GM23338 (cell line): ENCODE results near the gene CDC42BPG. TPM values are rescaled to one million over a fixed set of nuclear protein-coding genes. Genes with fewer than 3 reads are reported as not detected.

Source experiments
- ATAC-seq: fragments of 200-7000 bp; cut with Tn5 transposase; 3 replicates; pipeline ENCODE4 v1.9.1; 2020
- DNase-seq: peaks from one replicate; pipeline ENCODE4 v3.0.0-alpha.2; 2015; ENCODE audit warnings: low spot score
- H2AFZ ChIP-seq: fragments of 200-600 bp; sonication (generic); 2 replicates; pipeline ENCODE4 v1.8.0; 2016; ENCODE audit warnings: antibody characterized with exemption, mild to moderate bottlenecking, moderate library complexity
- H3F3A ChIP-seq: fragments of 200-600 bp; sonication (generic); replicated peaks from 2 replicates; pipeline ENCODE4 v1.8.0; 2017; ENCODE audit warnings: antibody characterized with exemption, mixed run types, low read depth
- H3K27ac ChIP-seq: fragments of 200-600 bp; sonication (generic); 2 replicates; pipeline ENCODE4 v1.6.1; 2016; ENCODE audit warnings: low read depth
- H3K27me3 ChIP-seq: fragments of 200-600 bp; sonication (generic); 2 replicates; pipeline ENCODE4 v1.8.0; 2016; ENCODE audit warnings: mild to moderate bottlenecking, mixed run types, moderate library complexity; ENCODE audit not compliant: insufficient read depth
- H3K36me3 ChIP-seq: fragments of 200-600 bp; sonication (generic); 2 replicates; pipeline ENCODE4 v1.8.0; 2016; ENCODE audit warnings: mild to moderate bottlenecking; ENCODE audit not compliant: insufficient read depth
- H3K4me1 ChIP-seq: fragments of 200-600 bp; sonication (generic); 2 replicates; pipeline ENCODE4 v1.8.0; 2016; ENCODE audit warnings: mild to moderate bottlenecking, moderate library complexity; ENCODE audit not compliant: insufficient read depth
- H3K4me2 ChIP-seq: fragments of 200-600 bp; sonication (generic); 2 replicates; pipeline ENCODE4 v1.7.1; 2017; ENCODE audit warnings: mixed run types
- H3K4me3 ChIP-seq: fragments of 200-600 bp; sonication (generic); 2 replicates; pipeline ENCODE4 v1.6.1; 2016; ENCODE audit warnings: mixed run types
- H3K79me2 ChIP-seq: fragments of 200-600 bp; sonication (generic); replicated peaks from 2 replicates; pipeline ENCODE4 v1.8.0; 2017; ENCODE audit warnings: mild to moderate bottlenecking; ENCODE audit not compliant: insufficient read depth
- H3K9me2 ChIP-seq: fragments of 200-600 bp; sonication (generic); 2 replicates; pipeline ENCODE4 v1.8.0; 2017; ENCODE audit not compliant: insufficient read depth
- H4K20me1 ChIP-seq: fragments of 200-600 bp; sonication (generic); replicated peaks from 2 replicates; pipeline ENCODE4 v1.8.0; 2017; ENCODE audit warnings: mild to moderate bottlenecking; ENCODE audit not compliant: insufficient read depth
- H3K27ac Mint-ChIP-seq: 2 replicates; pipeline ENCODE4 v1.8.0; 2020; ENCODE audit warnings: inconsistent platforms, mild to moderate bottlenecking, moderate library complexity, mixed read lengths
- H3K27me3 Mint-ChIP-seq: 3 replicates; pipeline ENCODE4 v1.8.0; 2022; ENCODE audit warnings: low read depth, mild to moderate bottlenecking, moderate library complexity, mixed read lengths, inconsistent platforms; ENCODE audit not compliant: insufficient read depth, poor library complexity
- H3K36me3 Mint-ChIP-seq: 3 replicates; pipeline ENCODE4 v1.8.0; 2021; ENCODE audit warnings: low read depth, mild to moderate bottlenecking, inconsistent platforms, moderate library complexity, mixed read lengths
- H3K4me1 Mint-ChIP-seq: 3 replicates; pipeline ENCODE4 v1.8.0; 2020; ENCODE audit warnings: mild to moderate bottlenecking, inconsistent platforms, mixed read lengths
- H3K4me3 Mint-ChIP-seq: 3 replicates; pipeline ENCODE4 v1.8.0; 2021; ENCODE audit warnings: moderate library complexity, mild to moderate bottlenecking, inconsistent platforms, mixed read lengths
- H3K9me3 Mint-ChIP-seq: 3 replicates; pipeline ENCODE4 v1.8.0; 2020; ENCODE audit warnings: moderate library complexity, mild to moderate bottlenecking, inconsistent platforms, mixed read lengths
- CREB1 ChIP-seq: fragments of 250-450 bp; sonication (Bioruptor Pico); IDR thresholded peaks from 2 replicates; pipeline ENCODE4 v1.5.0; 2020; ENCODE audit warnings: low read depth, mild to moderate bottlenecking, moderate library complexity
- EZH2 ChIP-seq: fragments of 200-600 bp; sonication (generic); IDR thresholded peaks from one replicate; pipeline ENCODE4 v1.8.0; 2017; ENCODE audit warnings: antibody characterized with exemption, mild to moderate bottlenecking, low read depth; ENCODE audit not compliant: unreplicated experiment
- EZH2phosphoT487 ChIP-seq: fragments of 200-600 bp; sonication (generic); IDR thresholded peaks from one replicate; pipeline ENCODE4 v1.8.1; 2018; ENCODE audit warnings: antibody characterized with exemption; ENCODE audit not compliant: unreplicated experiment
- JUNB ChIP-seq: IDR thresholded peaks from one replicate; pipeline ENCODE4 v1.6.1; 2016; ENCODE audit warnings: antibody characterized with exemption; ENCODE audit not compliant: unreplicated experiment
- NANOG ChIP-seq: IDR thresholded peaks from 2 replicates; pipeline ENCODE4 v1.6.1; 2016; ENCODE audit warnings: antibody characterized with exemption, borderline replicate concordance
- STAT1 ChIP-seq: IDR thresholded peaks from one replicate; pipeline ENCODE4 v1.6.1; 2016; ENCODE audit warnings: antibody characterized with exemption; ENCODE audit not compliant: unreplicated experiment
- ZNF114 ChIP-seq: fragments of 250-450 bp; sonication (Bioruptor Pico); IDR thresholded peaks from 2 replicates; pipeline ENCODE4 v1.5.0; 2020; ENCODE audit warnings: mild to moderate bottlenecking, moderate library complexity
- ZNF331 ChIP-seq: fragments of 250-450 bp; sonication (Bioruptor Pico); IDR thresholded peaks from 2 replicates; pipeline ENCODE4 v1.5.0; 2020; ENCODE audit warnings: low read depth, mild to moderate bottlenecking, moderate library complexity
- polyA plus RNA-seq: library from polyadenylated mRNA; unstranded; fragments of >200 nt; fragmentation: Nextera tagmentation; extraction: Ambion mirVana; gene quantifications from 2 replicates; pipeline ENCODE4 v1.2.1, GENCODE V29; 2016
- total RNA-seq: library from RNA; depleted of rRNA; stranded (reverse); fragments of >200 nt; shearing (Covaris generic); gene quantifications from 2 replicates; pipeline ENCODE4 v1.2.3, GENCODE V29; 2014
- TF ChIP-seq, protein P1 (sequence below), 2 experiments: fragments of 200-600 bp in 1 of 2; sonication (generic) in 1 of 2; conservative IDR thresholded peaks; 2 replicates each; pipeline versions ENCODE4 v1.5.1 to v1.6.1; 2016 to 2017; ENCODE audit warnings: antibody characterized with exemption in 2 of 2, low read depth in 2 of 2, mild to moderate bottlenecking in 2 of 2, moderate library complexity in 1 of 2
- TF ChIP-seq, protein P2 (sequence below): IDR thresholded peaks from one replicate; pipeline ENCODE4 v1.6.1; 2018; ENCODE audit warnings: antibody characterized with exemption; ENCODE audit not compliant: unreplicated experiment
- TF ChIP-seq, protein P3 (sequence below): fragments of 250-450 bp; sonication (Bioruptor Pico); IDR thresholded peaks from 2 replicates; pipeline ENCODE4 v1.5.0; 2020; ENCODE audit warnings: mild to moderate bottlenecking, moderate library complexity
- TF ChIP-seq, protein P4 (sequence below): IDR thresholded peaks from 2 replicates; pipeline ENCODE4 v1.6.1; 2016; ENCODE audit warnings: antibody characterized with exemption

CDC42BPG gene
- total and polyA plus RNA-seq, 2 experiments from 2014 or later, result 2.3 to 11.6 TPM

DNA sequence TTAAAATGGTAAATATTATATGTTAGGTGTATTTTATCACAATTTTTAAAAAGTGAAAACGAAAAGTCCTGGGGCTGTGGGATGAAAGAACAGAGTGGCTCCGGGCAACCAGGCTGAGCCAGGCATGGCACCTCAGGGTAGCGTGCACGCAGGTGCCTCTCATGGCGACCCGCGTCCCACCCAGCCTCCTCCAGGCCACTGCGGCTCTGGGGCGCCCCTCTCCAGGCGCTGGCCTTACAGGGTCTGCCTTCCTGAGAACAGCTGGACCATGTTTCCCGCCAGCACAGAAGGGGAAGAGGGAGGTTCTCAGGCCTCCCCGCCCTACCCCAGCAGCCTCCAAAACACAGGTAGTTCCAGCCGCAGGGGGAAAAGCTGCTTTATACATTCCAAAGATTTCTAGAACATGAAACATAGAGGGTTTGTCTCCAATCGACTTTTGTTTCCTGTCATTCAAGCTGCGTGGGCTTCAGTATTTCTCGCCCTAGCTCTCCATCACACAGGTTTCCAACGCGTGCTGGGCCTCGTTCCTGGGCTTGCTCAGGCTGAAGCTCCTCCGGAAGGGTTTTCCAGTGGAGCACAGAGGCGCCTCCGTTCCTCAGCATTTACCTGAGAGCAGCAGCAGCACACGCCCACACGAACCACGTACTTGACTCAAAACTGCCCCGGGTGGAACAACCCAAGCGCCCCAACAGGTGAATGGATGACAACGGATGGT, 23.5 kb upstream of the CDC42BPG start:
- Histone ChIP-seq H4K20me1 (no peaks in the 10 kb centered on the region), H3K4me1 (peaks cover 15% of the 10 kb centered on the region), H3F3A (0 out of 2 replicates have a peak, but pooled peaks cover 4% of the 10 kb centered on the region), H3K4me3 (no peak overlapping the region), H3K79me2 (peaks cover 11% of the 10 kb centered on the region), H2AFZ (no peak overlapping the region), H3K9me2 (no peaks in the 10 kb centered on the region), H3K4me2 (no peak overlapping the region), H3K36me3 (no peaks in the 10 kb centered on the region), H3K27ac (0 out of 2 replicates have a peak overlapping the region, but pooled peaks have one; percentile 50), H3K27me3 (no peaks in the 10 kb centered on the region)
- no peak for DNase-seq
- H3K27ac Mint-ChIP-seq, result no peak overlapping the region
- H3K9me3 Mint-ChIP-seq, result no peaks in the 10 kb centered on the region
- peaks cover 3% of the 10 kb centered on the region for H3K27me3 Mint-ChIP-seq
- TF ChIP-seq STAT1 (no peak), NANOG (no peak), CREB1 (CRISPR knock-in tag) (no peak), EZH2phosphoT487 (no peak), ZNF331 (CRISPR knock-in tag) (no peak), JUNB (no peak), EZH2 (no peak), ZNF114 (CRISPR knock-in tag) (no peak)
- TF ChIP-seq, protein P1, sequence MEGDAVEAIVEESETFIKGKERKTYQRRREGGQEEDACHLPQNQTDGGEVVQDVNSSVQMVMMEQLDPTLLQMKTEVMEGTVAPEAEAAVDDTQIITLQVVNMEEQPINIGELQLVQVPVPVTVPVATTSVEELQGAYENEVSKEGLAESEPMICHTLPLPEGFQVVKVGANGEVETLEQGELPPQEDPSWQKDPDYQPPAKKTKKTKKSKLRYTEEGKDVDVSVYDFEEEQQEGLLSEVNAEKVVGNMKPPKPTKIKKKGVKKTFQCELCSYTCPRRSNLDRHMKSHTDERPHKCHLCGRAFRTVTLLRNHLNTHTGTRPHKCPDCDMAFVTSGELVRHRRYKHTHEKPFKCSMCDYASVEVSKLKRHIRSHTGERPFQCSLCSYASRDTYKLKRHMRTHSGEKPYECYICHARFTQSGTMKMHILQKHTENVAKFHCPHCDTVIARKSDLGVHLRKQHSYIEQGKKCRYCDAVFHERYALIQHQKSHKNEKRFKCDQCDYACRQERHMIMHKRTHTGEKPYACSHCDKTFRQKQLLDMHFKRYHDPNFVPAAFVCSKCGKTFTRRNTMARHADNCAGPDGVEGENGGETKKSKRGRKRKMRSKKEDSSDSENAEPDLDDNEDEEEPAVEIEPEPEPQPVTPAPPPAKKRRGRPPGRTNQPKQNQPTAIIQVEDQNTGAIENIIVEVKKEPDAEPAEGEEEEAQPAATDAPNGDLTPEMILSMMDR (conservative IDR thresholded peaks at IDR 0.05; ENCODE audit: low read depth in 2 of 2), result no peak
- TF ChIP-seq, protein P2, sequence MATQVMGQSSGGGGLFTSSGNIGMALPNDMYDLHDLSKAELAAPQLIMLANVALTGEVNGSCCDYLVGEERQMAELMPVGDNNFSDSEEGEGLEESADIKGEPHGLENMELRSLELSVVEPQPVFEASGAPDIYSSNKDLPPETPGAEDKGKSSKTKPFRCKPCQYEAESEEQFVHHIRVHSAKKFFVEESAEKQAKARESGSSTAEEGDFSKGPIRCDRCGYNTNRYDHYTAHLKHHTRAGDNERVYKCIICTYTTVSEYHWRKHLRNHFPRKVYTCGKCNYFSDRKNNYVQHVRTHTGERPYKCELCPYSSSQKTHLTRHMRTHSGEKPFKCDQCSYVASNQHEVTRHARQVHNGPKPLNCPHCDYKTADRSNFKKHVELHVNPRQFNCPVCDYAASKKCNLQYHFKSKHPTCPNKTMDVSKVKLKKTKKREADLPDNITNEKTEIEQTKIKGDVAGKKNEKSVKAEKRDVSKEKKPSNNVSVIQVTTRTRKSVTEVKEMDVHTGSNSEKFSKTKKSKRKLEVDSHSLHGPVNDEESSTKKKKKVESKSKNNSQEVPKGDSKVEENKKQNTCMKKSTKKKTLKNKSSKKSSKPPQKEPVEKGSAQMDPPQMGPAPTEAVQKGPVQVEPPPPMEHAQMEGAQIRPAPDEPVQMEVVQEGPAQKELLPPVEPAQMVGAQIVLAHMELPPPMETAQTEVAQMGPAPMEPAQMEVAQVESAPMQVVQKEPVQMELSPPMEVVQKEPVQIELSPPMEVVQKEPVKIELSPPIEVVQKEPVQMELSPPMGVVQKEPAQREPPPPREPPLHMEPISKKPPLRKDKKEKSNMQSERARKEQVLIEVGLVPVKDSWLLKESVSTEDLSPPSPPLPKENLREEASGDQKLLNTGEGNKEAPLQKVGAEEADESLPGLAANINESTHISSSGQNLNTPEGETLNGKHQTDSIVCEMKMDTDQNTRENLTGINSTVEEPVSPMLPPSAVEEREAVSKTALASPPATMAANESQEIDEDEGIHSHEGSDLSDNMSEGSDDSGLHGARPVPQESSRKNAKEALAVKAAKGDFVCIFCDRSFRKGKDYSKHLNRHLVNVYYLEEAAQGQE, result no peak
- TF ChIP-seq, protein P3, sequence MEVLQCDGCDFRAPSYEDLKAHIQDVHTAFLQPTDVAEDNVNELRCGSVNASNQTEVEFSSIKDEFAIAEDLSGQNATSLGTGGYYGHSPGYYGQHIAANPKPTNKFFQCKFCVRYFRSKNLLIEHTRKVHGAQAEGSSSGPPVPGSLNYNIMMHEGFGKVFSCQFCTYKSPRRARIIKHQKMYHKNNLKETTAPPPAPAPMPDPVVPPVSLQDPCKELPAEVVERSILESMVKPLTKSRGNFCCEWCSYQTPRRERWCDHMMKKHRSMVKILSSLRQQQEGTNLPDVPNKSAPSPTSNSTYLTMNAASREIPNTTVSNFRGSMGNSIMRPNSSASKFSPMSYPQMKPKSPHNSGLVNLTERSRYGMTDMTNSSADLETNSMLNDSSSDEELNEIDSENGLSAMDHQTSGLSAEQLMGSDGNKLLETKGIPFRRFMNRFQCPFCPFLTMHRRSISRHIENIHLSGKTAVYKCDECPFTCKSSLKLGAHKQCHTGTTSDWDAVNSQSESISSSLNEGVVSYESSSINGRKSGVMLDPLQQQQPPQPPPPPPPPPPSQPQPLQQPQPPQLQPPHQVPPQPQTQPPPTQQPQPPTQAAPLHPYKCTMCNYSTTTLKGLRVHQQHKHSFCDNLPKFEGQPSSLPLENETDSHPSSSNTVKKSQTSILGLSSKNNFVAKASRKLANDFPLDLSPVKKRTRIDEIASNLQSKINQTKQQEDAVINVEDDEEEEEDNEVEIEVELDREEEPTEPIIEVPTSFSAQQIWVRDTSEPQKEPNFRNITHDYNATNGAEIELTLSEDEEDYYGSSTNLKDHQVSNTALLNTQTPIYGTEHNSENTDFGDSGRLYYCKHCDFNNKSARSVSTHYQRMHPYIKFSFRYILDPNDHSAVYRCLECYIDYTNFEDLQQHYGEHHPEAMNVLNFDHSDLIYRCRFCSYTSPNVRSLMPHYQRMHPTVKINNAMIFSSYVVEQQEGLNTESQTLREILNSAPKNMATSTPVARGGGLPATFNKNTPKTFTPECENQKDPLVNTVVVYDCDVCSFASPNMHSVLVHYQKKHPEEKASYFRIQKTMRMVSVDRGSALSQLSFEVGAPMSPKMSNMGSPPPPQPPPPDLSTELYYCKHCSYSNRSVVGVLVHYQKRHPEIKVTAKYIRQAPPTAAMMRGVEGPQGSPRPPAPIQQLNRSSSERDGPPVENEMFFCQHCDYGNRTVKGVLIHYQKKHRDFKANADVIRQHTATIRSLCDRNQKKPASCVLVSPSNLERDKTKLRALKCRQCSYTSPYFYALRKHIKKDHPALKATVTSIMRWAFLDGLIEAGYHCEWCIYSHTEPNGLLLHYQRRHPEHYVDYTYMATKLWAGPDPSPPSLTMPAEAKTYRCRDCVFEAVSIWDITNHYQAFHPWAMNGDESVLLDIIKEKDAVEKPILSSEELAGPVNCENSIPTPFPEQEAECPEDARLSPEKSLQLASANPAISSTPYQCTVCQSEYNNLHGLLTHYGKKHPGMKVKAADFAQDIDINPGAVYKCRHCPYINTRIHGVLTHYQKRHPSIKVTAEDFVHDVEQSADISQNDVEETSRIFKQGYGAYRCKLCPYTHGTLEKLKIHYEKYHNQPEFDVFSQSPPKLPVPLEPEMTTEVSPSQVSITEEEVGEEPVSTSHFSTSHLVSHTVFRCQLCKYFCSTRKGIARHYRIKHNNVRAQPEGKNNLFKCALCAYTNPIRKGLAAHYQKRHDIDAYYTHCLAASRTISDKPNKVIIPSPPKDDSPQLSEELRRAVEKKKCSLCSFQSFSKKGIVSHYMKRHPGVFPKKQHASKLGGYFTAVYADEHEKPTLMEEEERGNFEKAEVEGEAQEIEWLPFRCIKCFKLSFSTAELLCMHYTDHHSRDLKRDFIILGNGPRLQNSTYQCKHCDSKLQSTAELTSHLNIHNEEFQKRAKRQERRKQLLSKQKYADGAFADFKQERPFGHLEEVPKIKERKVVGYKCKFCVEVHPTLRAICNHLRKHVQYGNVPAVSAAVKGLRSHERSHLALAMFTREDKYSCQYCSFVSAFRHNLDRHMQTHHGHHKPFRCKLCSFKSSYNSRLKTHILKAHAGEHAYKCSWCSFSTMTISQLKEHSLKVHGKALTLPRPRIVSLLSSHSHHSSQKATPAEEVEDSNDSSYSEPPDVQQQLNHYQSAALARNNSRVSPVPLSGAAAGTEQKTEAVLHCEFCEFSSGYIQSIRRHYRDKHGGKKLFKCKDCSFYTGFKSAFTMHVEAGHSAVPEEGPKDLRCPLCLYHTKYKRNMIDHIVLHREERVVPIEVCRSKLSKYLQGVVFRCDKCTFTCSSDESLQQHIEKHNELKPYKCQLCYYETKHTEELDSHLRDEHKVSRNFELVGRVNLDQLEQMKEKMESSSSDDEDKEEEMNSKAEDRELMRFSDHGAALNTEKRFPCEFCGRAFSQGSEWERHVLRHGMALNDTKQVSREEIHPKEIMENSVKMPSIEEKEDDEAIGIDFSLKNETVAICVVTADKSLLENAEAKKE (CRISPR knock-in tag), result no peak
- TF ChIP-seq, protein P4, sequence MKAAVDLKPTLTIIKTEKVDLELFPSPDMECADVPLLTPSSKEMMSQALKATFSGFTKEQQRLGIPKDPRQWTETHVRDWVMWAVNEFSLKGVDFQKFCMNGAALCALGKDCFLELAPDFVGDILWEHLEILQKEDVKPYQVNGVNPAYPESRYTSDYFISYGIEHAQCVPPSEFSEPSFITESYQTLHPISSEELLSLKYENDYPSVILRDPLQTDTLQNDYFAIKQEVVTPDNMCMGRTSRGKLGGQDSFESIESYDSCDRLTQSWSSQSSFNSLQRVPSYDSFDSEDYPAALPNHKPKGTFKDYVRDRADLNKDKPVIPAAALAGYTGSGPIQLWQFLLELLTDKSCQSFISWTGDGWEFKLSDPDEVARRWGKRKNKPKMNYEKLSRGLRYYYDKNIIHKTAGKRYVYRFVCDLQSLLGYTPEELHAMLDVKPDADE, result no peak
- no peak overlapping the region for H3K4me3 Mint-ChIP-seq
- peaks cover 2% of the 10 kb centered on the region; the same call in 2 of the 3 replicates for H3K36me3 Mint-ChIP-seq
- ATAC-seq, result no peak
- H3K4me1 Mint-ChIP-seq, result peaks cover 16% of the 10 kb centered on the region
